ENCODE measurements around the gene ALKBH4.
"Not testable (repeated sequence)": the region's sequence is repeated elsewhere in the genome, so short reads cannot be mapped to it uniquely, and the experiment has no call there.

The ALKBH4 gene

DNA sequence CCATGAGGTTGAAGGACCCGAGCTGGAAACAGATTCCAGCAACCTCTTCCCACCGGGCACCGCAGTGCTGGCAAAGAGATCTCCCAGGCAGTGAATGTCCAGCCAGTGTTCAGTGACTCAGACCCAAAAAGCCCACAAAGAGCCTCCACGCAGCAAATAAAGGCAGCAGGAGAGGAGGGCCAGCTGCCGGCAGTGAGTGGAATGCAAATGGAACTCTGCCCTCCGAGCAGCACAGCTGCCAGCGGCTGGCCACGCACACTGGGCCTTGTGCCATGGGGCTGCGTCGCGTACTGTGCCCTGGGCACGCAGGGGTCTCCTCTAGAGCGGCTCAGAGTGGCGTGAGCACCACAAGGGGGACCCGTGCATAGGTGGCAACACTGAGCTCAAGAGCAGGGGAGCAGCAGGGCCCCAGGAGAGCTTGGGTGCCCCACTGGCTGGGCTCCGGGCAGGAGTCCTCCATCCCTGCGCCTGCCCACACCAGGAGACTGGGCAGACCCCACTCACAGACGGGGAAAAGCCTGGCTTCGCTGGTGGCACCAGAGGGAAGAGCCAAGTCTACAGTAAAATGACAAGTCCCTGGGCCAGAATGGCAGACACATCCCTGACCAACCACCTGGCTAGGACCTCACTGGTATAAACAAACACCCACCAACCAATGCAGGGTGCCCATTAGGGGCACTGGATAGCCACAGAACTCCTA lies 10.2 kb upstream of the ALKBH4 start:
- not testable (repeated sequence) for DNase-seq

DNA sequence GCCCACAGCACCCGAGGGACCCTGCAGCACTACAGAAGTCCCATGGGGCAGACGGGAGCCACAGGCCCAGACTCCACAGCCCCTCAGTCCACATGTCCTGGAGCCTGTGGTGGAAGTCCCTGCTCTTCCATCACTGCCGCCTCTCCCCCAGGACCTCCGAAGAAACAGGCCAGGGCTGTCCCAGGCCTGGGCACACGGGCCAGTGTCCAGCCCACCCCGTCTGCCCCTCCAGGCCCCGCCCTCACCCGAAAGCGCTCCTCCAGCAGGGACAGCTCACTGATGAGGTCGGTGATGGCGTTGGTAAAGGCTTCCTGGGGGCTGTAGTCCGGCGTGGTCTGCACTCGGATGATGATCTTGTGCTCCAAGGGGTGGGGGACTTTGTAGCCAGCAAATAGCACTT lies 9.5 kb upstream of the ALKBH4 start:
- DNase-seq: not testable (repeated sequence)

DNA sequence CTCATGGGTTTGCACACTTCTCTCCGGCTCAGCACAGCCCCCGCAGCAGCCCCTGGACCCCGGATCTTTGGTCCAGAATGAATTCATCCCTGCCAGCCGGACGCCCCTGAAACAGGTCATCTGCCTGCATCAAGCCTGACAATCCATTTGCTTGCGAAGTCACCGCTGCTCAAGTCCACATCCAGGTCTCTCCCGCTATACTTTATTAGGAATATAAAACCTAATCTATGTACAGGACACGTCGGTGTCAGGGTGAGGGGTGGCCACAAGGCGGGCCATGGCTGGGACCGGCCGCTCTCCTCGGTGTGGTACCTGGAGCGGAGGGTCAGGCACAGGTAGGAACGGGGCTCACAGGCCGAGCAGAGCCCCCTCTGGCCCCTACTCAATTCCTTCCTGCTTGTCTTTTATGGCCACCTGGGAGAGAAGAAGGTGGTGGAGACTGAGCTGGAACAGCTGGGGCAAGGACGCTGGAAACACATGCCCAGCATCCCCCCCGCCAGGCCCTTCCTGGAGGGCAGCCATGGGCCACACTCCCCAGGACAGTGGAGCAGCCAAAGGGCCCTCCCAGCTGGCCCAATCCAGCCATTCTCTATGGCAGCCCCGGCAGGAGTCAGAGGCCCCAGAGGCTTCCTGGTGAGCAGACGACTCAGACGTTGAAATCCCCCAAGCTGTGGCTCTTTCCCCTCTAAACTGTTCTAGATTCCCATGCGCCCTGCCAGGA lies 8.8 kb upstream of the ALKBH4 start:
- DNase-seq: no peak

DNA sequence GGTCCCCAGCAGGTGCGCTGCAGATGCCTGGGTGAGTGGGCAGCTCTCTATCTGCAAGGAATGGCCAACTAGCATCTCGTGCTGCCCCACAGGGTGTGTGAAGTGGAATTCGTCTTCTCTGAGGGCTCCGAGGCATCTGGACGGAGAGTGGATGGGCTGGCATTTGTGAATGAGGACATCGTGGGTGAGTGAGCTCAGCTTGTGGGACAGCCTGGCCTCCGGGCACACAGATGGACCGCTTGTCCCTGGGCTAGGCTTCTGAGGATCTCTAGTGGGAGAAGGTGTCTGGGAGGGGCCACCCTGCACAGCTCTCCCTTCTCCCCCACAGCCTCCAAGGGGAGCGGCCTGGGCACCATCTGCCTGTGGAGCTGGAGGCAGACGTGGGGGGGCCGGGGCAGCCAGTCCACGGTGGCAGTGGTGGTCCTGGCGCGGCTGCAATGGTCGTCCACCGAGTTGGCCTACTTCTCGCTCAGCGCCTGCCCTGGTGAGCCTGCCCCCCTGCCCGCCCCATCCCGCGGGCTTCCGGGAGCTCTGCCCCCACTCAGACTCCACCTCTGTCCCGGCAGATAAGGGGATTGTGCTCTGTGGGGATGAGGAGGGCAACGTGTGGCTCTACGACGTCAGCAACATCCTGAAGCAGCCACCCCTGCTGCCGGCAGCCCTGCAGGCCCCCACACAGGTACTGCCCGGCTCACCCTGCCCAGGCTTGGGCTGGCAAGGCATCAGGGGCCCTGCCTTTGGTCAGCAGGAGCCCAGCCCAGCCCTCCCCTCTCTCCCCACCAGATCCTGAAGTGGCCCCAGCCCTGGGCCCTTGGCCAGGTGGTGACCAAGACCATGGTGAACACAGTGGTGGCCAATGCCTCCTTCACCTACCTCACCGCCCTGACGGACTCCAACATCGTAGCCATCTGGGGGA lies 7.7 kb upstream of the ALKBH4 start:
- peak in 1 of 2 experiments; percentile 21 for DNase-seq

DNA sequence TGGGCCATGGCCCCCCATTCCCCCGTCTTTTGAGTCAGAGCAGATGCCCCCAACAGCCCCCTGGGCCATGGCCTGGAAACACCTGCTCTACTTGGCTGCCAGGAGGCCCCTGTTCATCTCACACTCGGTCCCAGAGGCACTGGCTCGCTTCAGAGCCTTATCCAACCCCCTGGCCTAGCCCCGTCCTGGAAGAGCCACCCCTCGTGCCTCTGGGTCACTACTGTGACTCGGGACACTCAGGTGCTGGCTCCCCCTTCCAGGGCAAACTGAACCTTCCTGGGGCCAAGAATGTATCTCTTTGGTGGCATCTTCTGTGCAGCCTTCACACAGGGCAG lies 7.1 kb upstream of the ALKBH4 start:
- DNase-seq: no peak

DNA sequence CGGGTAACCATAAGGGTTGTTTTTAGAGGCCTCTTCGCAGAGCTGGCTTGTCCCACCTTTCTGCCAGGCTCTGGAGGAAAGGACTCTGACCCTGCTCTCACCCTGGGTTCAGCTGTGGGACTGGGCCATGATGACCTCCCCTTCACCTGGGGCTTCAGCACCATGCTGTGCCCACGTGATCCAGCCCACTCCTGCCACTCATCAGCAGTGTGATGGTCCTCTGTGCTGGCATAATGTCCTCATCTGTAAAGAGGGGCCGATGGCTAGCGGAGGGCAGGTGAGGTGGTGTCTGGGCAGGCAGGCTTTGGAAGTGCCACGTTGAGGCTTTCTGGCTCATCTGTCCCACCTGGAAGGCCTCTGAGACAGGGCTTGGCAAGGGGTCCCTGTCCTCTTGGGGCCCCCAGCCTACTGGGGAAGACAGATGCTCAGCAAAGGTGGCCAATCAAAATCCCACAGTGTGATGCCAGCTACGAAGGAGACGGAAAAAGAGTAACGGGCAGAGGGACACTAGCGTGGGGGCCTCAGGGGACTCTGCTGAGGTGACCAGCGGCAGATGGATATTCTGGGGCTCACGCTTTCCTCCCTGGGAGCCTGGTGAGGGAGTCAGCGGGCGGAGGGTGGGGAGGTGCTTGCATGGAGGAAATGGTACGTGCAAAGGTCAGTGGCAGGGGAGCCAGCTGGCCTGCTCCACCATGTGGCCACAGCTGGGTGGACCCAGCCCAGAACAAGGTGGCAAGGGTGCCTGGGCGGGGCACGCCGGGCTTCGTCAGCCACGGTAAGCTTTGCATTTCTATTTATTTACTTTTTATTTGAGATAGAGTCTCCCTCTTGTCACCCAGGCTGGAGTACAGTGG lies 5.5 kb upstream of the ALKBH4 start:
- no peak for DNase-seq

DNA sequence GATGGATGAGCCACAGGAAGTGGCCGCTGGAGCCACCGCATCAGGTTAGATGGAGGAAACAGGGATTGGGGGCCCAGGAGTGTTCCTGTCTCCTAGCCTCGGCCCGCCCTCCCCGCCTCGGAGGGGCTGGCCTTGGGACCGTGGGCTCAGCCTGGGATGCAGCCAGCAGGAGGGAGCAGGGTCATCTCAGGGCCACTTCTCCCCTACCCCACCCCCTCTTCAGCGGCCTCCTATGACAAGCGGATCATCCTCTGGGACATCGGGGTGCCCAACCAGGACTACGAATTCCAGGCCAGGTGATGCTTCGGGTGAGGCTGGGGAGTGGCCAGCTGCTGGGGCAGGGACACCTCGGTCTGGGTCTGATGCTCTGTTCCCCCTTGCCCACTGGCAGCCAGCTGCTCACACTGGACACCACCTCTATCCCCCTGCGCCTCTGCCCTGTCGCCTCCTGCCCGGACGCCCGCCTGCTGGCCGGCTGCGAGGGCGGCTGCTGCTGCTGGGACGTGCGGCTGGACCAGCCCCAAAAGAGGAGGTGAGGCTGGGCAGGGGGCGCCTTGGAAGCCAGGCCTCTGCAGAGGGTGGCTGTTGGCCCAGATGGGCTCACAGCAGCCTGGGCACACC lies 4.8 kb upstream of the ALKBH4 start:
- DNase-seq: no peak

DNA sequence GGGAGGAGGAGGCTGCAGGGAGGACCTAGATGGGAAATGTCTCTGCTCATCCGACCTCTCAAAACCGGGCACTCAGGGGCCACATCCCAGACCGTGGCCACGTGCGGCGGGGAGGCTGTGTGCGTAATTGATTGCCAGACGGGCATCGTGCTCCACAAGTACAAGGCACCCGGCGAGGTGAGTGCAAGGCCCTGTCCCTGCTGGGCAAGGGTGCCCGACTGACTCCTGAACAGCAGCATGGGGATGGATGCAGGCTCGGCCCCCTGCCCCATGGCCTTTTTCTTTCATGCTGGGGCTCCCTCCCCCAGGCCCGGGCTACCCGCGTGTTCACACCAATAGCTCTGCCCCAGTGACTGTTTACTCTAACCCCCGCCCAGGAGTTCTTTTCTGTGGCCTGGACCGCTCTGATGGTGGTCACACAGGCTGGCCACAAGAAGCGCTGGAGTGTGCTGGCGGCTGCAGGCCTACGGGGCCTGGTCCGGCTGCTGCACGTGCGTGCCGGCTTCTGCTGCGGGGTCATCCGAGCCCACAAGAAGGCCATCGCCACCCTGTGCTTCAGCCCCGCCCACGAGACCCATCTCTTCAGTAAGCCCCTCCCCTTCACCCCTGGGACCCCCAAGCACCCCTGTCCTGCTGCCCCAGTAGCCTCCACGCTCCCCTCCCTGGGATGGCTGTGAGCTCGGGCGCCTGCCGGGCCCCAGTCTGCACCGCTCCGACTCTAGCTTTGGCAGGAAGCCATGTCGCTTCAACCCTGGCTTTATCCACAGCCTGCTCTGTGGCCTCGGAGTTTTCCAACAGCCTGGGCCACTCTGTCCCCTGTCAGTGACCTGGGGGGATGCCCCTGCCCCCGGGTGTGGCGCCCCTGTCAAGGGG lies 4.1 kb upstream of the ALKBH4 start:
- DNase-seq: peak in 1 of 2 experiments; percentile 7

DNA sequence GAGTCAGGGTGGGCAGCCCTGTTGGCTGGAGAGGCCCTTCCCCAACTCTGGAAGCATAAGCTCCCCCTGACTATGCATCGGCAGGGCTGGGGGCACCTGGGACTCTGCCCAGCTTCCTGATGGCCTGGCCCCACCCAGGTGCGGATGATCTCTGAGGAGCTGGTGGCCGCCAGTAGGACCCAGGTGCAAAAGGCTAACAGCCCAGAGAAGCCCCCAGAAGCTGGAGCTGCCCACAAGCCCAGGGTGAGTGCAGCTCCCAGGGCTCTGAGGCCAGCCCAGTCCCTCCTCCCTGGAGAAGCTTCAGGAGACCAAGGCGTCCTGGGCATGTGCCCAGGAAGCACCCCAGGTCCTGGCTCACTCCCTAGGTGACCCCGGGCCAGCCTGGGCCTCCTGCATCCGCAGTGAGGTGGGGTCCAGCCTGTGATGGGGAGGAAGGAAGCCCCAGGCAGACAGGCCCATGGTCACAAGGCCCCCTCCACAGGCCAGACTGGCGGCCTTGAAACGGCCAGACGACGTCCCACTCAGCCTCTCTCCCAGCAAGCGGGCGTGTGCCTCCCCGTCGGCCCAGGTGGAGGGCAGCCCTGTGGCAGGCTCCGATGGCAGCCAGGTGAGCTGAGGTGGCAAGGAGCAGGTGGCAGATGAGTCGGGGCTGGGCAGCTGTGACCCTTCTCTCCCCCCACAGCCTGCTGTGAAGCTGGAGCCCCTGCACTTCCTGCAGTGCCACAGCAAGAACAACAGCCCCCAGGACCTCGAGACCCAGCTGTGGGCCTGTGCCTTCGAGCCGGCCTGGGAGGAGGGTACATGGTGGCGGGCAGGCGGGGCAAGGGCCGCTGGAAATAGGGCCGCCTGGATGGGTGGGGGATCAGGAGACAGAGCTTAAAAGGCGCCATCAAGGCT lies 3.2 kb upstream of the ALKBH4 start:
- no peak for DNase-seq

DNA sequence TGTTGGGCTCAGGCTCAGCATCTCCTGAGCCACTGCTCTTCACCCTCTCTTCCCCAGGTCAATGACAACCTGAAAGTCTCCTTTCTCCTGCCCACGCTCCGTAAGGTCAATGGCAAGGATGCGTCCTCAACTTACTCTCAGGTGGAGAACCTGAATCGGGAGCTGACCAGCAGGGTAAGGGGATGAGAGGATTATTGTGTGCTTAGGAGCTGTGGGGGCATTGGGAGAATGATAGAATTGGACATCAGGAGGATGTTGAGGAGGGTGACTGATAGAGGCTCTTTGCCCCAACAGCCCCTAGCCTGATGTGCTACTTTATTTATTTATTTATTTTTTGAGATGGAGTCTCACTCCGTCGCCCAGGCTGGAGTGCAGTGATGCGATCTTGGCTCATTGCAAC lies 1.4 kb upstream of the ALKBH4 start:
- DNase-seq: no peak

DNA sequence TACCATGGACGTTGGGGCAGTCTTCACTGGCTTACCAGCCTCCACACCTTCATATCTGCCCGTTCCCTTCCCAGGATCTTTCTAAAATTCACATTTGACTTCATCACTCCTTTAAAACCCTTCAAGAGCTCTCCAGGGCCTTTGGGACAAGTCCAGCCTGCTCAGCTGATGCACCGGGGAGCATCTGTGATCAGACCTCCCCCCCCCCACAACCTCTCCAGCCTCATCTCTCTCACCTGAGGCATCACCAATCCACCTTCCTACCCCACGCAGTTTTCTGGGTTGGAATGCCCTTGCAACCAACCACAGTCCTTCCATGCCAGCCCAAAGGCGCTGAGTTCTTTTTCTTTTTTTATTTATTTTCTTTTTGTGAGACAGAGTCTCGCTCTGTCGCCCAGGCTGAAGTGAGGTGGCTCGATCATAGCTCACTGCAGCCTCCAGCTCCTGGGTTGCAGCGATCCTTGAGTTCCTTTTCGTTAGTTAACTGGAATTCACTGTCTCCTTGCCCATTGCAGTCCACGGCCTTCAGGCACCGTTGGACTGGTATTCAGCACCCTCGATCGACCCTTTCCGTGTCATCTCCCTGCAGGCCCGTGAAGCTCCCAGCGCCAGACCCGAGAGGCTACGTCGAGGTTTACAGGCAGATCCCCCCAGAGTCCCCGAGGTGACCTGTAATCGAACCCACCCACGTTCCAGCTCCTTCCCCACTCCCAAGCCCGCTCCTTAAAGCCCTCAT lies 654 bp downstream of the ALKBH4 start:
- DNase-seq: no peak

DNA sequence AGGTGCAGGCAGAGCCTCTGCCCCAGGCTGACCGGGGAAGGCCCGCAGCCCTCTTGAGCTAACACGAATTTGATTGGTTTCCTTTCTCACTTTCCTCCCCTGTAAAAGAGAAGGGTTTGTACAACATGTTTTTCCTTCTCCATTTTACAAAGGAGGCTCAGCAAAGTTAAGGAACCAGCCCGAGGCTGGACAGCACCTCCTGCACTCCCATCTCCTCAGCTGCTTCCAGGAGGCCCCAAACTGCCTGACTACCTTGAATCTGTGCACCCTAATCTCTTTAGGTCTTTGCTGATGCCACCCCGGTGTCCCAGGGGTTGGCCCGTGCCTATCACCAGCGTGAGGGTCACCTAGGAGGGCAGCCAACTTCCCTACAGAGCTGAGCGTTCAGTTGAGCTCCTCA lies 4.2 kb downstream of the ALKBH4 start:
- no peak for DNase-seq

DNA sequence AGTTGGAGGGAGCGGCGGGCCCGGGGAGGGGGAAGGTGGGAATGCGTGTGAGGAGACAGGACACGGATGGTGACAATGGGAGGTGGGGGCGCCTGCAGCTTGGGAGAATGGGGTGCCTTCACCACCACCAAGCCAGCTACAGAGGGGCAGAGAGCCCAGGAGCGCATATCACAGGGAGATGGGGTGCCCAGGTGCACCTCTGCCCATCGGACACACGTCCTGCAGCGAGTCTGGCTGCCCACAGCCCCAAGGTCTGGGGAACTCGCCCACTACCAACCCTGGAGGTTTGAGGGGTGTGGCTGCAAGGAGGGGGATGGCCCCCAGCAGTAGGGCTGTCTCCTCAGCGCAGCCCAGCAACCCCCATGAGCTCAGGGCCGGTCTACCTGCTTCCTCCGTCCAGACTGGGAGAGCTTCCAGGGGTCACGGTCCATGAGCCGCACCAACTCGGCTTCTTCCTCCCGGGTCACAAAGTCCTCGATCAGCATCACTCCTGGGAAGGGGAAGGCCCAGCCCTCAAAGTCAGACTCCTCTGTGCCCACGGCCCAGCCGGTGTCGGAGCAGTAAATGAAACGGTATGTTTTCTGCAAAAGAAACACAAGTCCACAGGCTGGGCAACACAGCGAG lies 5.3 kb downstream of the ALKBH4 start:
- DNase-seq: no peak

DNA sequence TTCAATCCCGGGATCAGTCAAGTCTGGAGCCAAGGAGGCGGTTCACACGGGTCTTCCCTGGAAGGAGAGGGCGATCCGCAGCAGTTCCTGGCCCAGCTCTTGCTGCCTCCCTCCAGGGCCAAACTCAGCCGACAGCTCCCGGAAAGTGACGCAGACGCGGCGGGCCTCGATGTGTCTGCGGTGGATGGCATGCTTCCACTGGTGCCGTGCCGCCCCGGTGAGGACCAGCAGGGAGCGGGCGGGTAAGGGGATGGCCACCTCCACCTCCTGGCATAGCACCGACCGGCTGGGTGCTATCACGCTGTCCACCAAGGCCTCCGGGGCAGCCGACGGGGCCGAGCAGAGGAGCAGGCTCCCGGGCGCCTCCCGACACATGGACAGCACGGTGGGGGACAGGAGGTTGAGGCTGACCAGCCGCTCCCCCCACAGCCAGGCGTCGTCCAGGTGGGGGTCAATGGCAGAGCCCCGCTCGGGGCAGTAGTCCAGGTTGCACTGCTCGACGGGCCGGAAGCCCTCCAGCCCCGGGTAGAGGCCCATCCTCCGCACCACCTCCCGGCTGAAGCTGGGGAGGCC lies 7.2 kb downstream of the ALKBH4 start:
- DNase-seq: no peak

DNA sequence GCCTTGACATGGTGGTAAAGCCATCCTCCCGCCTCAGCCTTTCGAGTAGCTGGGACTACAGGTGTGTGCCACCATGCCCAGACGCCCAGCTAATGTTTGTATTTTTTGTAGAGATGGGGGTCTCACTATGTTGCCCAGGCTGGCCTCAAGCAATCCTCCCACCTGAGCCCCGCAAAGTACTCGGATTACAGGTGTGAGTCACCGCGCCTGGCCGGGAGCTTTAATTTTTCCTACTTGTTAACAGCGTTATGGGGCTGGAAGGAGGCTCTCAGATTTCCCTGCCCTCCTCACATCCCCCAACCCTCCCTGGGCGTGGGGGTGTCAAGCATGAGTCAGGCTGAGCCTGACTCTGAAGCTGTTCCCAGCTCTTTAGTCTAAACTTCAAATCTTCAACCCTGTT lies 8.3 kb downstream of the ALKBH4 start:
- no peak for DNase-seq

DNA sequence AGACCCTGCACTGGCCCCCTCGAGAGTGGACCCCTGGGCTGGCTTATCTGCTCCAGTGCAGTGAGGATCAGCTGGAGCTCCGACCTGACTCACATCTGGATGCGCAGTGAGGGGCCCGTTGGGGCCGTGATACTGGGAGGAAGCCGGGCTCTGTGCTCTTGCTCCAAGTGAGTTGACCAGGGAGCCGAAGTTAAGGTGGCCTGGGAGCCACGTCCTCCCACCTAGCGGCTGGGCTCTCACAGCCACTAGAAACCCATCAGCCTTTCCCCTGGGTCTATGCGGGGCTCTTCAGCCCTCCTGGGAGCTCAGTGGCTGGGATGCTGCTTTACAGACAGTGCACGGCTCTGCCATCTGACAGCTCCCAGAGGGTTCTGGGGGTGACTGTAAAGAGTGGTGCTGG lies 9.1 kb downstream of the ALKBH4 start:
- DNase-seq: no peak

DNA sequence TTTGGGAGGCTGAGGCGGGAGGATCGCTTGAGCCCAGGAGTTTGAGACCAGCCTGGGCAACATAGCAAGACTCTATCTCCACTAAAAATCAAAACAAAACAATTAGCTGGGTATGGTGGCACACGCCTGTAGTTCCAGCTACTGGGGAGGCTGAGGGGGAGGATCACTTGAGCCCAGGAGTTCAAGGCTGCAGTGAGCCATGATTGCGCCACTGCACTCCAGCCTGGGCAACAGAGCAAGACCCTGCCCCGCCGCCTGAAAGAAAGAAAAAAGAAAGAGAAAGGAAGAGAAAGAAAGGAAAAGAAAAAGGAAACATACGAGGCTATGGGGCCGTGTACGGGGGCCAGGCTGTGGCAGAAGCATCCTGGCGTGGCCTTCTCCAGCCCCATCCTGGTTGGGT lies 9.7 kb downstream of the ALKBH4 start:
- DNase-seq: not testable (repeated sequence)

DNA sequence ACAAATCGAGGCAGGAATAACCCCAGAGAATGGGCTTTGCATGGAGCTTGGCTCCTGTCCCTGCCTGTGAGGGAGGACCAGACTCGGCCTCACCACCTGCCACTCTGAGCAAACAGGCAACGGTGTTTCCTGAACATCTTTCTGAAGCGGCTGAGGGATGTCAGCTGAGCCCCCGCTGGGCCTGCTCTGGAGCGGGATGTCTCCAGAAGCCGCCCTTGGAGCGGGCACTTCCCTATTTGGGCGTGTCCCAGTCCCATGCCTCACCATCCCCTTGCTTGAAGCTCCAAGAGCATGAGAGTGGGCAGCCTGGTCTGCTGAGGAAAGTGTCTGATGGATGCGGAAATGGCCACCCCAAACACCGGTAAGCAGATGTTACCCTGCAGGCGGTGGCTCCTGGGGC lies 10.2 kb downstream of the ALKBH4 start:
- peak in 1 of 2 experiments; percentile 10 for DNase-seq

DNA sequence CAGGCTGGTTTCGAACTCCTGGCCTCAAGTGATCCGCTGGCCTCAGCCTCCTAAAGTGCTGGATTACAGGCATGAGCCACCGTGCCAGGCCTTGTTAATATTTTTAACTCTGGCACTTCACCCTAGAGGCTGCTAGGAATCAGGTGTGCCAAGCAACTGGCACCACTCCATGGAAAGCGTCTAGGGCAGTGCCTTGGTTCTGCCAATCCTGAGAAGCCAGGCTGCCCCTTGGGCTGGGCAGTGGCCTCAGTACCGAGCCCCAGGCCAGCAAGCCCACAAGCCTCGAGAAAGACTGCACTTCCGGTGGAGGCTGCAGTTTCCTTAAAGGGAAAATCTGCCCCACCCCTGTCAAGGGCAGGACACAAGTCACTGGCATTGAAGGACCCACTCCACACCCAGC lies 11.3 kb downstream of the ALKBH4 start:
- peak; percentile 26 to 59 for DNase-seq

All from cerebellar nuclear complex (tissue), 1 donor.